ENCODE results near the gene PRRT4.

DNA sequence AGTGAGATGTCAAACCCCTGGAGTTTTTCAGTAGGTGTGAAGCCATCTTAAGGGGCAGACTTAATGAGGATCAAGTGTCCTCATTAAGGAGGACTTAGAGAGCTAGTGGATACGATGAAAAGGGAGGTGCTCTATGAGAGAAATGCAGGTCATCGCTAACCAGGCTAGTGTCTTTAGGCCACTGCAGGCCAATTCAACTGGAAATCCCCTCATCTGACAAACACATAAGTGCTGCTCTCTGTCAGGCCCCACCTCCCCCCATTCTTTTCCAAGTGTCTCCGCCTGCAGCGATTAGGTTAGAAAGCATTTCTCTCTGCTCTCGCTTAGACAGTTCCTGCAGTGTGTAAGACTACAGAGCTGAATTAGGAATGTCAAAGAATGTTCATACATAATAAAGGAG lies 51.5 kb downstream of the PRRT4 start:
- TF ChIP-seq ZNF274 (IDR thresholded peaks at IDR 0.05; ENCODE audit: low read depth, low read length) = no peak
- TF ChIP-seq YY1 (IDR thresholded peaks at IDR 0.05; ENCODE audit: insufficient read depth, insufficient read length) = no peak

All from NT2/D1 (cell line).